Adipocyte (in vitro differentiated cells): ENCODE data around the gene HS3ST5.
A peak's percentile ranks its signal among the peaks of the same experiment; 100 is the strongest.
"Not testable (repeated sequence)": the region's sequence is repeated elsewhere in the genome, so short reads cannot be mapped to it uniquely, and the experiment has no call there.

ENCODE experiments used
- DNase-seq: peaks from one replicate; pipeline ENCODE4 v3.0.0-alpha.2; 2015; ENCODE audit warnings: low read depth
- H3K27me3 ChIP-seq: replicated peaks from 2 replicates; pipeline ENCODE4 v1.7.0; 2013; ENCODE audit warnings: mild to moderate bottlenecking, low read length, moderate library complexity; ENCODE audit not compliant: control insufficient read depth, insufficient read depth
- H3K36me3 ChIP-seq: 2 replicates; pipeline ENCODE4 v1.7.0; 2013; ENCODE audit warnings: low read length, mild to moderate bottlenecking, moderate library complexity; ENCODE audit not compliant: control insufficient read depth, insufficient read depth, severe bottlenecking
- H3K4me1 ChIP-seq: 2 replicates; pipeline ENCODE4 v1.7.0; 2013; ENCODE audit warnings: mild to moderate bottlenecking, low read length, moderate library complexity; ENCODE audit not compliant: control insufficient read depth, insufficient read depth
- H3K4me3 ChIP-seq: 2 replicates; pipeline ENCODE4 v1.7.0; 2013; ENCODE audit warnings: mild to moderate bottlenecking, low read length, moderate library complexity
- H3K9ac ChIP-seq: 2 replicates; pipeline ENCODE4 v1.7.0; 2013; ENCODE audit warnings: mild to moderate bottlenecking, low read length, moderate library complexity
- H3K9me3 ChIP-seq: 2 replicates; pipeline ENCODE4 v1.7.0; 2013; ENCODE audit warnings: mild to moderate bottlenecking, low read length, moderate library complexity; ENCODE audit not compliant: control insufficient read depth

The HS3ST5 gene

DNA sequence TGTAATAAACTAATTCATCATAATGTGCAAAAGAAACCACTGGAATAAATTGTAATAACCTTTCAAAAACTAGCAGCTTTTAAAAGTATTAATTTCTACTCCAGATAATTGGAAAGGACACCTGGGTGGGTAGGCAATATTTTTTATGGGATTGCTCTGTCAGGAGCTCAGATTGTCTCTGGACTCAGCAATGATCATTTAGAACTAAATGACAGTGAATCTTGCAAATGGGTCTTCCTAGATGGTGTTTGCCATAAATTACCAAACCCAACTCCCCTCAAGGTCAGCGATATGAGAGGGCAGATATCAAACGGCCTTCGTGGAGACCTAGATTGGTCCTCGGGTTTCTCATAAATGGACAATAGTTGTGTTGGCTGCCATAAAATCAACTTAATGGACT lies 181.9 kb downstream of the HS3ST5 start:
- no peaks in the 10 kb centered on the region for H3K4me1 ChIP-seq
- H3K36me3 ChIP-seq: no peaks in the 10 kb centered on the region
- no peak for DNase-seq
- no peaks in the 10 kb centered on the region for H3K27me3 ChIP-seq
- no peaks in the 10 kb centered on the region for H3K9me3 ChIP-seq
- no peak overlapping the region for H3K4me3 ChIP-seq
- no peak overlapping the region for H3K9ac ChIP-seq

DNA sequence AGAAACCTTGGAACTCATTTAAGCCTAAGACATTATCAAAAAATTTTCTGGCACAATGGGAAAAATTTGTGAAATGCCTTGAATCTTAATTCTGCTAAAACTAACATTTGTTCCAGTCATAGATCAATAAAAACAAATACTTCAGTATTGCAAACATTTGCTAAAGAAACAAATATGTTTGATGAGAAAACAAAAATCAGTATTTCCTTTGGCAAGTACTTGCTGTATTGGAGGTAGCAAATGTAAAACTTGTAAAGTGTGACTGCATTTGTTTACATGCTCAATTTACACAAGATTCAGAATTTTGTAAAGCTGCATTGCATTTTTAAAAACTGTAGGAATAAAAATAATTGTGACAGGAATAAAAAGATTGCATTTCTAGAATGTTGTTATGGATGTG lies 183.1 kb downstream of the HS3ST5 start:
- Histone ChIP-seq H3K4me1 (no peaks in the 10 kb centered on the region), H3K9me3 (no peaks in the 10 kb centered on the region), H3K36me3 (no peaks in the 10 kb centered on the region), H3K4me3 (no peak overlapping the region), H3K27me3 (peaks cover under 1% of the 10 kb centered on the region), H3K9ac (no peak overlapping the region)
- no peak for DNase-seq

DNA sequence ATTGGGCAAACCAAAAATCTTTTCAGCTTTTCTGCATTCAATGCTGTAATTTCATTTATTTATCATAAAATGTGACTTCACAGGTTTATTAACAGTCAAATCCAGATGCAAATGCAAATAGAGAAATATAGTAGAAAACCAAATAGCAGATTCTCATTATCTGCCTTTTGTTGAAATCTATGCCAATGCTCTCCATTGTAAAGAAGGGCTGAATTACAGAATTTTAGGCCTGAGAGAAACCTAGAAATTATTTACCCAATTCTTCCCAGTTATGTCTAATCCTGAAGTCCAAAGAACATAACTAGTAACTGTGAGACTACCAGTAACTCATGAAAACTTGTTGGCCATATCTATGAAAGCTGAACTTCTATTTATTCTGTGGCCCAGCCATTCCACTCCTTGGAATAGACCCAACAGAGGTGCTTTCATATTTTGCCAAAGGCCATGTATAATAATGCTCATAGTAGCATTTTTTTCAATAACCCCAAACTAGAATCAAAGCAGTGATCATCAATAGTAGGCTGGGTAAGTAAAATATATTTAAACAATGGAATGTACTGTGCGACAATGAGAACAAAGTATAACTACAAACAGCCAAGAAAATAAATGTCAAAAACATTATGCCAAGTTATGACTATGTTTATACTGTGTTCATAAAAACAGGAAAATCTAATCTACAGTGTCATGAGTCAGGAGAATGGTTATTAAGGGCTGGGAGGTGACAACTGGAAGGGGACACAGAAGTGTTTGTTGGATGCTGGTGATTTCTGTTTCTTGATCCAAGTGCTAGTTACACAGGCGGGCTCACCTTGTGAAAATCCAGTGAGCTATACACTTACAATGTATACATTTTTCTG lies 183.8 kb downstream of the HS3ST5 start:
- no peaks in the 10 kb centered on the region for H3K9me3 ChIP-seq
- peaks cover 3% of the 10 kb centered on the region for H3K27me3 ChIP-seq
- no peaks in the 10 kb centered on the region for H3K4me1 ChIP-seq
- H3K36me3 ChIP-seq: no peaks in the 10 kb centered on the region
- no peak for DNase-seq
- no peak overlapping the region for H3K4me3 ChIP-seq
- no peak overlapping the region for H3K9ac ChIP-seq

DNA sequence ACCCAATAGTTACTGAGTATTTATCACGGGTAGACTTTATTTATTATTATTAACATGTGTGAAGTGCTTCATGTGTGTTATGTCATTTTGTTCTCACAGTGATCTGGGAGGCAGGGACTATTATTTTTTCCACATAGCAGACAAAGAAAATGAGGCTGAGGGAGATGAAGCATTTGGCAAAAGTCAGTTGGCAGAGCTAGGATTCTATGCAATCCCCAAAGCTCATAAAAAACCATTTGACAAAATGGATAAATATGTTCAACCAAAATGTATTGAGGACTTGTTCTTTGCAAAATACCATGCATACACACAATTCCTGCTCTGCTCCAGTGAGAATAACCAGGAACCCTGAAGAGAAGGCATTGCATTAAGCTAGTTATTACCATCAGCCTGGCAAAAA lies 184.4 kb downstream of the HS3ST5 start:
- H3K9ac ChIP-seq: no peak overlapping the region
- no peak for DNase-seq
- no peaks in the 10 kb centered on the region for H3K36me3 ChIP-seq
- no peaks in the 10 kb centered on the region for H3K9me3 ChIP-seq
- no peak overlapping the region for H3K4me3 ChIP-seq
- peaks cover 3% of the 10 kb centered on the region for H3K27me3 ChIP-seq
- no peaks in the 10 kb centered on the region for H3K4me1 ChIP-seq

DNA sequence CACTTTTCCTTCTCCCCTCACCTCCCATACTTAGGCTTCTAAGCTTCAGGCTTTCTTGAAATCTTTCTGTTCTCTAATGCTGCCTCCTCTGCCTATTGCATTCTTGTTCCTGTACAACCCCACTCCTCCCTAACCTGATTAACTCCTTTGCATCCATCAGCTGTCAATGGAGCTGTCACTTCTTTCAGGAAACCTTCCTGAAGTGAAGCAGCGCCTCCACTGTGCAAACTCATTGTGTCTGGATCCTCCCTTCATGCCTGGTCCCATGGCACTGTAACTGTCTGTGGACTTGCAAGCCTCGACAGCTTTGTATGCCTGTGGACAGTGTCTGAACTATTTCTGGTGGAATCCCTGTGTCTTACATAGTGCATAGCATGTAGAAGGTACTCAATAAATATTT lies 185.0 kb downstream of the HS3ST5 start:
- H3K4me3 ChIP-seq: no peak overlapping the region
- no peaks in the 10 kb centered on the region for H3K36me3 ChIP-seq
- no peak for DNase-seq
- H3K9me3 ChIP-seq: no peaks in the 10 kb centered on the region
- H3K4me1 ChIP-seq: no peaks in the 10 kb centered on the region
- no peak overlapping the region for H3K9ac ChIP-seq
- H3K27me3 ChIP-seq: peaks cover 3% of the 10 kb centered on the region

DNA sequence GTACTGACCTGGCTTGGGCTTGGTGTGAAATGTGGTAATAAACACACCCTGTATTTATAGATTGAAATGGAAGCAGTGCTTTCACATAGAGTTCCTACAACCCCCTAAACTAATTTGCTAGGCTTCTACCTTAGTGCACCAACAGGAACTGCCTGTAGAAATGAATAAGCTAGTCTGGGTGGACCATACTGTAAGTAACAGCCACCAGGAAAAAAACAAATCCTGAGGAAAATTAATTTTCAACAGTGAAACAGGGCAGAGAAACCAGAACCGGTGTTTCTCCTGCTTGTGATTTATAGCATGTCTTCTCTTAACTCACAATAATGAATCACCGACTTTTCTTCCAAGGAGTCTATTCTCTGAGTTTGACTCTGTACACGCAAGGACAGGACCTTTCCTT lies 187.1 kb downstream of the HS3ST5 start:
- DNase-seq: no peak
- Histone ChIP-seq H3K9me3 (no peaks in the 10 kb centered on the region), H3K4me1 (no peaks in the 10 kb centered on the region), H3K27me3 (peaks cover 3% of the 10 kb centered on the region), H3K9ac (no peak overlapping the region), H3K4me3 (no peak overlapping the region), H3K36me3 (no peaks in the 10 kb centered on the region)

DNA sequence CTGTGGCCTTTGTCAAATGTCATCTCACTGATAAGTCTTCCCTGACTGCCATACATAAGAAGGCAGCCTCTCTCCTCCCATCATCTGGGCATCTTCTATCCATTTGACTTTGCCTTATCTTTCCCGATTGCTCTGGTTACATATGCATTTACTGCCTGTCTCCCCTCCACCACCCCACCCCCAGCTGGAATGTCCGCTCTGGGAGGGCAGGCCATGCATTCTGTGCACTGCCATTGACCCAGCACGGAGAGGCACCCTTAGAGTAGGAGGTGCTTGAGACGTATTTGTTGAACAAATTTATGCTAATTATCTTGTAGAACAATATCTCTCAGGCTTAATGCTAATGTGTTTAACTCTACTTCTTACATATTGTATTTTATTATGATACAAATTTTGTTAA lies 188.0 kb downstream of the HS3ST5 start:
- Histone ChIP-seq H3K36me3 (no peaks in the 10 kb centered on the region), H3K4me3 (no peak overlapping the region), H3K4me1 (no peaks in the 10 kb centered on the region), H3K27me3 (peaks cover 3% of the 10 kb centered on the region), H3K9me3 (no peaks in the 10 kb centered on the region), H3K9ac (no peak overlapping the region)
- no peak for DNase-seq

DNA sequence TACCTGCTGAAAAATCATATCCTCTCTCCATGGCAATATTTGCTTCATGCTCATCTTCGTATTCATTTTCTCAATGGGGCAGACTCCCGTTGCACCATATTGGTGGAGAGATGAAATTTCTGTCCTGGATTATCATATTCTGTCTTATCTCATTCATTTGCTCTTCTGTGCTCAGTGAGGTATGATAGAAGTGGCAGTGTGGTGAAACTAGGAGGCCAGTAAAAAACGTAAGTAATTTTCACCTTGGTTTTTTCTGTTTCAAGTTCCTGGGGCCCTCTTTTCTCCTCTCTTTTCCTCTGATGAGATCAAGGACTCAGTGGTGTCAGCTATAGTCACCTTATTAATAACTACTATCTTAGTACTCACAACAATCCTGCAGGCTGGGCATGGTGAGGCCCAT lies 189.4 kb downstream of the HS3ST5 start:
- Histone ChIP-seq H3K4me3 (no peak overlapping the region), H3K9ac (no peak overlapping the region), H3K4me1 (no peaks in the 10 kb centered on the region), H3K9me3 (no peaks in the 10 kb centered on the region), H3K36me3 (no peaks in the 10 kb centered on the region), H3K27me3 (peaks cover 3% of the 10 kb centered on the region)
- no peak for DNase-seq

DNA sequence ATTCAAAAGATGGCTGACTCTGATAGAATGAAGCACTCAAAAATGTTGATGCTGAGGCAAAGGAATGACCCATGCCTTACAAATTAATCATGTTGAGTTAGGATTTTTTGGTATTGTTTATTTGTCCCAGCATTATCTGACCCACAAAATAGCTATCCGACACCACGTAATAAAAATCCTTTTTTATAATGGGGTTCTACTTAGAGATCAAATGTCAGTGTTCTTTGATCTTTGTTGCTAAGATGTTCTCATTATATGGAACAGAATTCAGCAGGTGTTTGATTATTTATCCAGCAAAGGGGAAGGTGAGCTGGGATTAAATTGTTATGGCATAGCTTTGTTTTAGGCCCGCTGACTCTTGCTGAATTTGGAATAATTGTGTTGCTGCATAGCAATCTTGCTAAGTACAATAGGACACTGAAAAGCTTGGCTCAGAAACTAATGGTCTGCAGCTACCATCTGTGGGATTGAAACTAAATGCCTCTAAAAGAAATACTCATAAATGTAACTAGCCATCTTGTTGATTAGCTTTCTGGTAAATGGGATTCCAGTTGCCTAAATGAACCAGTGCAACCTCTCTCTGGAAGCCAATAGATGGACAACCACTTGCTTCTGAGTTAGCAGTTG lies 191.6 kb downstream of the HS3ST5 start:
- no peak overlapping the region for H3K4me3 ChIP-seq
- no peaks in the 10 kb centered on the region for H3K4me1 ChIP-seq
- no peaks in the 10 kb centered on the region for H3K36me3 ChIP-seq
- no peaks in the 10 kb centered on the region for H3K9me3 ChIP-seq
- DNase-seq: no peak
- H3K27me3 ChIP-seq: peaks cover 5% of the 10 kb centered on the region
- no peak overlapping the region for H3K9ac ChIP-seq

DNA sequence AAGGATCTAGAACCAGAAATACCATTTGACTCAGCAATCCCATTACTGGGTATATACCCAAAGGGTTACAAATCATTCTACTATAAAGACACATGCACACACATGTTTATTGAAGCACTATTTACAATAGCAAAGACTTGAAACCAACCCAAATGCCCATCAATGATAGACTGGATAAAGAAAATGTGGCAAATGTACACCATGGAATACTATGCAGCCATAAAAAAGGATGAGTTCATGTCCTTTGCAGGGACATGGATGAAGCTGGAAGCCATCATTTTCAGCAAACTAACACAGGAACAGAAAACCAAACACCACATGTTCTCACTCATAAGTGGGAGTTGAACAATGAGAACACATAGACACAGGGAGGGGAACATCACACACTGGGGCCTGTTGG lies 193.6 kb downstream of the HS3ST5 start:
- not testable (repeated sequence) for H3K9ac ChIP-seq, H3K9me3 ChIP-seq, H3K4me3 ChIP-seq, H3K4me1 ChIP-seq, DNase-seq, H3K27me3 ChIP-seq, H3K36me3 ChIP-seq

DNA sequence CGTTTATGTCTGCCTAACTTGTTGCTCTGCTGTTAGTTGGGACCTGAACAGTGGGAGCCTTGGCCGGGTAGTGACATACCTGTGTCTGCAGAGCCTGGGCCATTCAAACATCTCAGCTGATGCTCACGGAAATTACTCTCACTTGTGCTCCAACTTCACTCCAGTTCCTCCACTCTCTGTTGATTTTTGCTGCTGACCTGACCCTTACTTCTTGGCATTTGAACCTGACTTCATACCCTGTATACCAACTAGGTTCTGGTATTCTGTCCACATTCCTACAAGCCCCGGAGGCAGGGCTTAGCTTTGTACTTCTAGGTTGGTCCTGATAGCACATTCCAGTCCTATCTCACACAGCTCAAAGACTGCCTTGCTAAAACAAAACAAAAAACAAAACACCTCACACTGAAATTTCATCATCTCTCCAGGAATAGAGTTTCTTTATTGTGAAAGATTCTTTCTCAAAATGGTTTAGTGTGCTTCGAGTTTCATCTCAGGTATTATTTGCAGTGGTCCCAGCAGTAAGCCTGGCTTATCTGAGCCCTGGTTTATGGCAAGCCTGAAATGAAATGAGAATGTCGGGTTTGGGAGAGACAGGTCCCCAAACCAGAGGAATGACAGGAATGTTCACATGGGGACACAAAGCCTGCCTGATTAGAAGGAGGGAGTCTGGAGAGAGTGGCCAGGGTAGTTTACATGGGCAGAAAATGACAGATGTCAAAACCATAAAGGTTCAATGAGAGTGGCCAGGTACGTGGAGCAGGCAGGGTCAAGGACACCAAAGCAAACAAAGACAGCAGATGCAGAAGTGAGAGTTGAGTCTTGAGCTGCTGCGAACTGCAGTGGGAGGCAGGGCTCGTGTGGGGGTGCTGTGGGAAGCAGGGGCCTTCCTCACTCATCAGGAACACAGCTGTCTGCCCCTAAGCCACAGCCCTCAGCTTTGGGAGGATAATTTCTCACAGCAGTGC lies 197.7 kb downstream of the HS3ST5 start:
- H3K9ac ChIP-seq: no peak overlapping the region
- no peaks in the 10 kb centered on the region for H3K9me3 ChIP-seq
- no peaks in the 10 kb centered on the region for H3K36me3 ChIP-seq
- peaks cover 4% of the 10 kb centered on the region for H3K4me1 ChIP-seq
- no peak overlapping the region for H3K4me3 ChIP-seq
- peak; percentile 29 for DNase-seq
- peaks cover 10% of the 10 kb centered on the region for H3K27me3 ChIP-seq
